Measurements from ENCODE around the gene CDA. TPM values are rescaled to one million over a fixed set of nuclear protein-coding genes. Genes with fewer than 3 reads are reported as not detected.
A peak's percentile ranks its signal among the peaks of the same experiment; 100 is the strongest.

The CDA gene
- total RNA-seq, 1 experiment from 2014 or later: not detected

GRCh38 chr1:20626098-20626427, 37.2 kb downstream of the CDA start:
- H3K4me3 ChIP-seq: no peak overlapping the region
- no peaks in the 10 kb centered on the region for H3K36me3 ChIP-seq
- H3K27me3 ChIP-seq: no peaks in the 10 kb centered on the region
- DNase-seq: no peak
- H3K9me3 ChIP-seq: peaks cover 7% of the 10 kb centered on the region

- Histone ChIP-seq H3K36me3 (no peaks in the 10 kb centered on the region), H3K4me3 (no peak overlapping the region), H3K27me3 (no peaks in the 10 kb centered on the region), H3K9me3 (peaks cover 9% of the 10 kb centered on the region)
- DNase-seq: no peak
Measured at GRCh38 chr1:20626524-20626923, 37.6 kb downstream of the CDA start.

- Histone ChIP-seq H3K36me3 (no peaks in the 10 kb centered on the region), H3K4me3 (no peak overlapping the region), H3K27me3 (no peaks in the 10 kb centered on the region), H3K9me3 (peaks cover 9% of the 10 kb centered on the region)
- no peak for DNase-seq
Measured at GRCh38 chr1:20630729-20631128, 41.8 kb downstream of the CDA start.

GRCh38 chr1:20632386-20632785, 43.5 kb downstream of the CDA start:
- Histone ChIP-seq H3K27me3 (no peaks in the 10 kb centered on the region), H3K9me3 (peaks cover 6% of the 10 kb centered on the region), H3K36me3 (no peaks in the 10 kb centered on the region; the same call in 1 of the 2 replicates), H3K4me3 (no peak overlapping the region)
- DNase-seq: no peak

- Histone ChIP-seq H3K36me3 (peaks cover 2% of the 10 kb centered on the region), H3K4me3 (peak within 1 kb of the TSS; percentile 72), H3K27me3 (no peaks in the 10 kb centered on the region), H3K9me3 (peaks cover 6% of the 10 kb centered on the region)
- peak; percentile 75 for DNase-seq
Measured at GRCh38 chr1:20633190-20634064, 44.5 kb downstream of the CDA start, which contains the start of gene PINK1. Gene PINK1 (plus strand): TSS chr1:20633458. CDS start chr1:20633549, 91 bp downstream.

- H3K27me3 ChIP-seq: no peaks in the 10 kb centered on the region
- no peak for DNase-seq
Measured at GRCh38 chr1:20634065-20634593, 45.2 kb downstream of the CDA start.

GRCh38 chr1:20634594-20635084, 45.7 kb downstream of the CDA start:
- H3K27me3 ChIP-seq: no peaks in the 10 kb centered on the region
- peak; percentile 63 for DNase-seq
- peaks cover 6% of the 10 kb centered on the region for H3K9me3 ChIP-seq
- peaks cover 5% of the 10 kb centered on the region for H3K36me3 ChIP-seq
- H3K4me3 ChIP-seq: peak overlapping the region; percentile 72

More at GRCh38 chr1:20634065-20634593, 45.2 kb downstream of the CDA start:
- peaks cover 2% of the 10 kb centered on the region for H3K36me3 ChIP-seq
- H3K4me3 ChIP-seq: peak overlapping the region; percentile 72
- H3K9me3 ChIP-seq: peaks cover 6% of the 10 kb centered on the region

- Histone ChIP-seq H3K27me3 (no peaks in the 10 kb centered on the region), H3K9me3 (no peaks in the 10 kb centered on the region), H3K36me3 (peaks cover 18% of the 10 kb centered on the region), H3K4me3 (no peak overlapping the region)
- no peak for DNase-seq
Measured at GRCh38 chr1:20636785-20637347, 48.0 kb downstream of the CDA start.

GRCh38 chr1:20640183-20640597, 51.3 kb downstream of the CDA start:
- no peaks in the 10 kb centered on the region for H3K27me3 ChIP-seq
- DNase-seq: peak; percentile 22
- peaks cover 25% of the 10 kb centered on the region for H3K36me3 ChIP-seq
- no peaks in the 10 kb centered on the region for H3K9me3 ChIP-seq
- H3K4me3 ChIP-seq: no peak overlapping the region

GRCh38 chr1:20641975-20642374, 53.1 kb downstream of the CDA start:
- Histone ChIP-seq H3K27me3 (no peaks in the 10 kb centered on the region), H3K36me3 (peaks cover 25% of the 10 kb centered on the region), H3K4me3 (no peak overlapping the region), H3K9me3 (no peaks in the 10 kb centered on the region)
- DNase-seq: no peak

- Histone ChIP-seq H3K4me3 (no peak overlapping the region), H3K27me3 (no peaks in the 10 kb centered on the region), H3K9me3 (no peaks in the 10 kb centered on the region), H3K36me3 (peaks cover 29% of the 10 kb centered on the region)
- DNase-seq: no peak
Measured at GRCh38 chr1:20643080-20643479, 54.2 kb downstream of the CDA start.

GRCh38 chr1:20644416-20644815, 55.5 kb downstream of the CDA start:
- Histone ChIP-seq H3K27me3 (no peaks in the 10 kb centered on the region), H3K9me3 (no peaks in the 10 kb centered on the region), H3K36me3 (peaks cover 39% of the 10 kb centered on the region), H3K4me3 (no peak overlapping the region)
- DNase-seq: no peak

GRCh38 chr1:20645414-20645813, 56.5 kb downstream of the CDA start:
- H3K36me3 ChIP-seq: peaks cover 38% of the 10 kb centered on the region
- no peaks in the 10 kb centered on the region for H3K27me3 ChIP-seq
- no peak for DNase-seq
- H3K9me3 ChIP-seq: no peaks in the 10 kb centered on the region
- H3K4me3 ChIP-seq: no peak overlapping the region

- Histone ChIP-seq H3K4me3 (no peak overlapping the region), H3K27me3 (no peaks in the 10 kb centered on the region), H3K9me3 (no peaks in the 10 kb centered on the region), H3K36me3 (peaks cover 59% of the 10 kb centered on the region)
- no peak for DNase-seq
Measured at GRCh38 chr1:20648438-20648837, 59.5 kb downstream of the CDA start.

- DNase-seq: no peak
- peaks cover 64% of the 10 kb centered on the region for H3K36me3 ChIP-seq
- no peaks in the 10 kb centered on the region for H3K27me3 ChIP-seq
- H3K4me3 ChIP-seq: no peak overlapping the region
- no peaks in the 10 kb centered on the region for H3K9me3 ChIP-seq
Measured at GRCh38 chr1:20648946-20649345, 60.0 kb downstream of the CDA start.

- peaks cover 84% of the 10 kb centered on the region for H3K36me3 ChIP-seq
Measured at GRCh38 chr1:20652300-20652699, 63.4 kb downstream of the CDA start.

GRCh38 chr1:20654104-20654690, 65.3 kb downstream of the CDA start:
- Histone ChIP-seq H3K4me3 (no peak overlapping the region), H3K36me3 (peaks cover 83% of the 10 kb centered on the region), H3K27me3 (no peaks in the 10 kb centered on the region), H3K9me3 (no peaks in the 10 kb centered on the region)
- no peak for DNase-seq

More at GRCh38 chr1:20652300-20652699, 63.4 kb downstream of the CDA start:
- Histone ChIP-seq H3K27me3 (no peaks in the 10 kb centered on the region), H3K9me3 (no peaks in the 10 kb centered on the region), H3K4me3 (no peak overlapping the region)
- DNase-seq: no peak
